Liver (tissue), 3 donors: ENCODE measurements around the gene KLF13.

Experiments
- ATF3 ChIP-seq: IDR thresholded peaks from 2 replicates; pipeline ENCODE4 v1.6.1; 2016; ENCODE audit warnings: antibody characterized with exemption
- CTCF ChIP-seq: fragments of 150-350 bp; IDR thresholded peaks from 2 replicates; pipeline ENCODE4 v1.5.1; 2017; ENCODE audit warnings: improper control_type of control experiment, low read depth, low read length; ENCODE audit not compliant: missing input control
- JUND ChIP-seq, 2 donors: IDR thresholded peaks; 2 replicates each; pipeline ENCODE4 v1.6.1; 2016; ENCODE audit warnings: antibody characterized with exemption in 2 of 2
- RAD21 ChIP-seq, 2 donors: IDR thresholded peaks; 2 replicates each; pipeline ENCODE4 v1.6.1; 2016; ENCODE audit warnings: antibody characterized with exemption in 2 of 2, mild to moderate bottlenecking in 2 of 2
- TAF1 ChIP-seq: conservative IDR thresholded peaks from 2 replicates; pipeline ENCODE4 v1.6.1; 2016; ENCODE audit warnings: antibody characterized with exemption, mild to moderate bottlenecking
- donor health status: healthy.
- donor health status: healthy.

GRCh38 chr15:31393444-31394091, 66.9 kb downstream of the KLF13 start:
- TF ChIP-seq CTCF (no peak), ATF3 (no peak), RAD21 (IDR thresholded peaks at IDR 0.05) (no peak), JUND (IDR thresholded peaks at IDR 0.05) (no peak), TAF1 (no peak)
